ENCODE results near the gene MTOR.

DNA sequence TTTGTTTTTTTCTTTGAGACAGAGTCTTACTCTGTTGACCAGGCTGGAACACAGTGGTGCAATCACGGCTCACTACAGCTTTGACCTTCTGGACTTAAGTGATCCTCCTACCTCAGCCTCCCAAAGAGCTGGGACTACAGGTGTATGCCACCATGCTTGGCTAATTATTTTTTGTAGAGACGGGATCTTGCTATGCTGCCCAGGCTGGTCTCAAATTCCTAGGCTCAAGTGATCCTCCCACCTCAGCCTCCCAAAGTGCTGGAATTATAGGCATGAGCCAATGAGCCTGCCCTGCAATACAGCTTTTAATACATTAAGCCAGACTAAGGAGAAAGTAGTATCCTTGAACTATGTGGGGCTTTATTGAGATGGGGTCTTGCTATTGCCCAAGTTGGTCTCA lies 146.0 kb downstream of the MTOR start:
- TF ChIP-seq NRF1 (conservative IDR thresholded peaks at IDR 0.05; ENCODE audit: low read depth, low read length) (no peak), NR2F1 (conservative IDR thresholded peaks at IDR 0.05) (no peak), EZH2 (IDR thresholded peaks at IDR 0.05; ENCODE audit: borderline replicate concordance, control insufficient read depth, low read depth, low read length) (no peak), KLF5 (IDR thresholded peaks at IDR 0.05; ENCODE audit: partially characterized antibody) (no peak), RCOR1 (conservative IDR thresholded peaks at IDR 0.05; ENCODE audit: low read depth, low read length) (no peak)
